Calu3 (cell line): ENCODE measurements around the gene RBM26. TPM values are rescaled to one million over a fixed set of nuclear protein-coding genes. Genes with fewer than 3 reads are reported as not detected.

Source experiments
- BruUV-seq: library from RNA; stranded (reverse); fragments of 400-500 nt; replicated peaks from 2 replicates; lab custom pipeline; 2021; lab: Mats Ljungman, UMichigan
- CTCF ChIA-PET: fragments of 300-600 bp; sonication (Branson Sonifier 250); formaldehyde crosslinking; loops from one replicate; lab custom pipeline; 2022; ENCODE audit warnings: antibody characterized with exemption; lab: Charles Lee
- DNase-seq: peaks from one replicate; pipeline ENCODE4 v3.0.0; 2022
- H3K27ac Mint-ChIP-seq: one replicate; pipeline ENCODE4 v1.8.0; 2022; ENCODE audit warnings: mixed read lengths; ENCODE audit not compliant: unreplicated experiment
- H3K27me3 Mint-ChIP-seq: one replicate; pipeline ENCODE4 v1.8.0; 2022; ENCODE audit warnings: mixed read lengths; ENCODE audit not compliant: unreplicated experiment
- H3K36me3 Mint-ChIP-seq: one replicate; pipeline ENCODE4 v1.8.0; 2022; ENCODE audit warnings: mild to moderate bottlenecking, moderate library complexity, mixed read lengths; ENCODE audit not compliant: insufficient read depth, unreplicated experiment
- H3K4me1 Mint-ChIP-seq: one replicate; pipeline ENCODE4 v1.8.0; 2022; ENCODE audit warnings: mild to moderate bottlenecking, low read depth, mixed read lengths; ENCODE audit not compliant: unreplicated experiment
- H3K4me3 Mint-ChIP-seq: one replicate; pipeline ENCODE4 v1.8.0; 2022; ENCODE audit warnings: mild to moderate bottlenecking, low read depth, moderate library complexity, mixed read lengths; ENCODE audit not compliant: unreplicated experiment
- H3K9me3 Mint-ChIP-seq: one replicate; pipeline ENCODE4 v1.8.0; 2022; ENCODE audit warnings: low read depth, mixed read lengths; ENCODE audit not compliant: unreplicated experiment
- CTCF ChIP-seq: fragments of 200-600 bp; IDR thresholded peaks from one replicate; pipeline ENCODE4 v1.8.0; 2022; ENCODE audit warnings: antibody characterized with exemption; ENCODE audit not compliant: unreplicated experiment
- intact Hi-C: fragments of 100-400 bp; cut with micrococcal nuclease; formaldehyde crosslinking; loops from one replicate; pipeline ENCODE4 v1.10.0; 2022; ENCODE audit not compliant: unreplicated experiment
- total RNA-seq: library from RNA; stranded (reverse); gene quantifications from 2 replicates; pipeline ENCODE4 v1.2.3, GENCODE V29; 2022

Gene RBM26
- total RNA-seq, 1 experiment from 2014 or later, result 19.2 TPM

GRCh38 chr13:79451500-79451962, 45.5 kb upstream of the RBM26 start:
- no TSS peak for BruUV-seq
- Mint-ChIP-seq H3K36me3 (no peaks in the 10 kb centered on the region), H3K27ac (no peak overlapping the region)

GRCh38 chr13:79450110-79450509, 44.1 kb upstream of the RBM26 start:
- H3K36me3 Mint-ChIP-seq, result no peaks in the 10 kb centered on the region
- intact Hi-C loops, result no loop called here
- no peaks in the 10 kb centered on the region for H3K27me3 Mint-ChIP-seq
- no peaks in the 10 kb centered on the region for H3K9me3 Mint-ChIP-seq
- no peak for DNase-seq
- no peaks in the 10 kb centered on the region for H3K4me1 Mint-ChIP-seq
- CTCF ChIA-PET, result no interaction called here
- TF ChIP-seq CTCF, result no peak
- no TSS peak for BruUV-seq
- no peak overlapping the region for H3K4me3 Mint-ChIP-seq
- no peak overlapping the region for H3K27ac Mint-ChIP-seq

More at GRCh38 chr13:79451500-79451962, 45.5 kb upstream of the RBM26 start:
- Mint-ChIP-seq H3K4me3 (no peak overlapping the region), H3K4me1 (no peaks in the 10 kb centered on the region), H3K27me3 (no peaks in the 10 kb centered on the region), H3K9me3 (no peaks in the 10 kb centered on the region)
- intact Hi-C loops, result no loop called here
- TF ChIP-seq CTCF, result no peak
- CTCF ChIA-PET, result no interaction called here
- DNase-seq, result no peak

- DNase-seq, result no peak
- BruUV-seq, result no TSS peak
- H3K4me3 Mint-ChIP-seq, result no peak overlapping the region
- CTCF ChIA-PET, result no interaction called here
- no peak overlapping the region for H3K27ac Mint-ChIP-seq
- no peaks in the 10 kb centered on the region for H3K36me3 Mint-ChIP-seq
- no peak for TF ChIP-seq CTCF
- H3K9me3 Mint-ChIP-seq, result no peaks in the 10 kb centered on the region
- intact Hi-C loops, result no loop called here
- H3K4me1 Mint-ChIP-seq, result no peaks in the 10 kb centered on the region
- no peaks in the 10 kb centered on the region for H3K27me3 Mint-ChIP-seq
Observed at GRCh38 chr13:79448413-79448812, 42.4 kb upstream of the RBM26 start.

- Mint-ChIP-seq H3K9me3 (no peaks in the 10 kb centered on the region), H3K4me3 (no peak overlapping the region), H3K36me3 (no peaks in the 10 kb centered on the region), H3K27ac (no peak overlapping the region), H3K27me3 (no peaks in the 10 kb centered on the region), H3K4me1 (no peaks in the 10 kb centered on the region)
- no peak for TF ChIP-seq CTCF
- BruUV-seq, result no TSS peak
- CTCF ChIA-PET, result no interaction called here
- no peak for DNase-seq
- intact Hi-C loops, result no loop called here
Observed at GRCh38 chr13:79447741-79448140, 41.7 kb upstream of the RBM26 start.
